H9 (cell line): ENCODE results near the gene NDUFA5. TPM values are rescaled to one million over a fixed set of nuclear protein-coding genes. Genes with fewer than 3 reads are reported as not detected.
"Not testable (repeated sequence)": the region's sequence is repeated elsewhere in the genome, so short reads cannot be mapped to it uniquely, and the experiment has no call there.

Source experiments
- DNase-seq: peaks from one replicate; pipeline ENCODE4 v3.0.0-alpha.2; 2017
- H2AFZ ChIP-seq: one replicate; pipeline ENCODE4 v1.6.1; 2013; ENCODE audit warnings: mild to moderate bottlenecking, low read length, control low read depth, moderate library complexity
- H2AK5ac ChIP-seq: 2 replicates; pipeline ENCODE4 v1.6.1; 2013; ENCODE audit warnings: low read length, control low read depth, mixed read lengths; ENCODE audit not compliant: insufficient read length
- H2BK120ac ChIP-seq: one replicate; pipeline ENCODE4 v1.6.1; 2013; ENCODE audit warnings: low read depth, mild to moderate bottlenecking, low read length, control low read depth, inconsistent platforms; ENCODE audit not compliant: poor library complexity, severe bottlenecking
- H2BK12ac ChIP-seq: 2 replicates; pipeline ENCODE4 v1.6.1; 2013; ENCODE audit warnings: low read length, control low read depth, mixed read lengths, low read depth; ENCODE audit not compliant: insufficient read length
- H2BK15ac ChIP-seq: 2 replicates; pipeline ENCODE4 v1.6.1; 2013; ENCODE audit warnings: low read depth, low read length, control low read depth
- H2BK20ac ChIP-seq: one replicate; pipeline ENCODE4 v1.6.1; 2013; ENCODE audit warnings: low read depth, mild to moderate bottlenecking, low read length, control low read depth, inconsistent platforms; ENCODE audit not compliant: poor library complexity, severe bottlenecking
- H2BK5ac ChIP-seq: 2 replicates; pipeline ENCODE4 v1.6.1; 2013; ENCODE audit warnings: low read length, control low read depth, mixed read lengths; ENCODE audit not compliant: insufficient read length
- H3K14ac ChIP-seq: 2 replicates; pipeline ENCODE4 v1.6.1; 2013; ENCODE audit warnings: low read length, control low read depth; ENCODE audit not compliant: insufficient read depth
- H3K18ac ChIP-seq: 2 replicates; pipeline ENCODE4 v1.6.1; 2013; ENCODE audit warnings: low read depth, mild to moderate bottlenecking, mixed read lengths, low read length, control low read depth; ENCODE audit not compliant: insufficient read length
- H3K23ac ChIP-seq: 2 replicates; pipeline ENCODE4 v1.6.1; 2013; ENCODE audit warnings: low read length, control low read depth, mixed read lengths, low read depth; ENCODE audit not compliant: insufficient read length
- H3K23me2 ChIP-seq: 2 replicates; pipeline ENCODE4 v1.6.1; 2013; ENCODE audit warnings: low read depth, mild to moderate bottlenecking, mixed read lengths, low read length, control low read depth; ENCODE audit not compliant: insufficient read length, poor library complexity, severe bottlenecking
- H3K27ac ChIP-seq: 2 replicates; pipeline ENCODE4 v1.5.1; 2013; ENCODE audit warnings: low read length, control low read depth, mixed read lengths, low read depth; ENCODE audit not compliant: insufficient read length
- H3K27me3 ChIP-seq: 2 replicates; pipeline ENCODE4 v1.6.1; 2013; ENCODE audit warnings: low read length, control low read depth, inconsistent platforms; ENCODE audit not compliant: insufficient read depth
- H3K4ac ChIP-seq: 2 replicates; pipeline ENCODE4 v1.6.1; 2013; ENCODE audit warnings: low read depth, mild to moderate bottlenecking, control low read depth, inconsistent platforms, low read length, moderate library complexity
- H3K4me1 ChIP-seq: 2 replicates; pipeline ENCODE4 v1.6.1; 2013; ENCODE audit warnings: low read length, control low read depth, inconsistent platforms; ENCODE audit not compliant: insufficient read depth
- H3K4me2 ChIP-seq: 2 replicates; pipeline ENCODE4 v1.6.1; 2013; ENCODE audit warnings: low read length, control low read depth, mixed read lengths; ENCODE audit not compliant: insufficient read length, insufficient read depth
- H3K56ac ChIP-seq: 2 replicates; pipeline ENCODE4 v1.6.1; 2013; ENCODE audit warnings: low read depth, mild to moderate bottlenecking, mixed read lengths, low read length, control low read depth; ENCODE audit not compliant: insufficient read length
- H3K79me1 ChIP-seq: 2 replicates; pipeline ENCODE4 v1.6.1; 2013; ENCODE audit warnings: low read depth, mild to moderate bottlenecking, moderate library complexity, low read length, control low read depth, inconsistent platforms; ENCODE audit not compliant: insufficient read depth, poor library complexity, severe bottlenecking
- H3K79me2 ChIP-seq: 2 replicates; pipeline ENCODE4 v1.6.1; 2013; ENCODE audit warnings: low read length, control low read depth, inconsistent platforms; ENCODE audit not compliant: insufficient read depth
- H3K9ac ChIP-seq: 2 replicates; pipeline ENCODE4 v1.6.1; 2013; ENCODE audit warnings: low read length, control low read depth, mixed read lengths; ENCODE audit not compliant: insufficient read length; ENCODE audit errors: extremely low read depth
- H3K9me3 ChIP-seq: one replicate; pipeline ENCODE4 v1.6.1; 2013; ENCODE audit warnings: low read depth, low read length, inconsistent platforms; ENCODE audit not compliant: control insufficient read depth
- H3T11ph ChIP-seq: one replicate; pipeline ENCODE4 v1.6.1; 2013; ENCODE audit warnings: mild to moderate bottlenecking, low read length, control low read depth, inconsistent platforms
- H4K20me1 ChIP-seq: one replicate; pipeline ENCODE4 v1.6.1; 2013; ENCODE audit not compliant: control insufficient read depth, insufficient read length, insufficient read depth
- H4K5ac ChIP-seq: 2 replicates; pipeline ENCODE4 v1.6.1; 2013; ENCODE audit warnings: low read depth, mild to moderate bottlenecking, mixed read lengths, low read length, control low read depth; ENCODE audit not compliant: insufficient read length
- H4K8ac ChIP-seq: replicated peaks from 2 replicates; pipeline ENCODE4 v1.6.1; 2013; ENCODE audit warnings: low read length, control low read depth, mixed read lengths, low read depth; ENCODE audit not compliant: insufficient read length
- H4K91ac ChIP-seq: 2 replicates; pipeline ENCODE4 v1.6.1; 2013; ENCODE audit warnings: low read depth, mild to moderate bottlenecking, moderate library complexity, mixed read lengths, low read length, control low read depth; ENCODE audit not compliant: insufficient read length
- H3K27ac Mint-ChIP-seq, 3 experiments: 2 replicates in 2 of 3; 3 replicates in 1 of 3; pipeline ENCODE4 v1.8.0; 2020 to 2021; ENCODE audit warnings: mixed read lengths in 3 of 3, mild to moderate bottlenecking in 1 of 3, moderate library complexity in 1 of 3
- H3K27me3 Mint-ChIP-seq: 2 replicates; pipeline ENCODE4 v1.8.0; 2021; ENCODE audit warnings: low read depth, mild to moderate bottlenecking, moderate library complexity, mixed read lengths
- H3K36me3 Mint-ChIP-seq, 3 experiments: 2 replicates in 2 of 3; 3 replicates in 1 of 3; pipeline ENCODE4 v1.8.0; 2020 to 2021; ENCODE audit warnings: low read depth in 3 of 3, mixed read lengths in 3 of 3; ENCODE audit not compliant: insufficient read depth in 1 of 3
- H3K4me1 Mint-ChIP-seq, 2 experiments: 2 replicates each; pipeline ENCODE4 v1.8.0; 2020; ENCODE audit warnings: mixed read lengths in 2 of 2
- H3K4me3 Mint-ChIP-seq, 2 experiments: 2 replicates in 1 of 2; 3 replicates in 1 of 2; pipeline ENCODE4 v1.8.0; 2020 to 2021; ENCODE audit warnings: mild to moderate bottlenecking in 2 of 2, mixed read lengths in 2 of 2, moderate library complexity in 1 of 2
- H3K9me3 Mint-ChIP-seq, 2 experiments: 2 replicates in 1 of 2; 3 replicates in 1 of 2; pipeline ENCODE4 v1.8.0; 2020; ENCODE audit warnings: mild to moderate bottlenecking in 2 of 2, mixed read lengths in 2 of 2, moderate library complexity in 1 of 2
- WGBS: extraction: QIAGEN DNeasy Blood & Tissue Kit; methylation state at CpG from one replicate; pipeline ENCODE4 v1.1.7; 2013; ENCODE audit warnings: missing lambda C conversion rate, low lambda C conversion rate, mixed read lengths; ENCODE audit not compliant: insufficient read length; ENCODE audit errors: extremely low coverage; 5-methylcytosine and 5-hydroxymethylcytosine counted together
- total RNA-seq: library from RNA; stranded (reverse); gene quantifications from 2 replicates; pipeline ENCODE4 v1.2.1, GENCODE V29; 2021

NDUFA5 gene
- total RNA-seq, 1 experiment from 2014 or later: 76.5 TPM

- not testable (repeated sequence) for H3K4ac ChIP-seq, H2AFZ ChIP-seq, H3K27me3 Mint-ChIP-seq, H3K4me3 Mint-ChIP-seq, H3K23me2 ChIP-seq, H3K27ac ChIP-seq, H3K79me1 ChIP-seq, H3K23ac ChIP-seq, H3K27ac Mint-ChIP-seq, H3K9me3 ChIP-seq, H3K18ac ChIP-seq, H3K36me3 Mint-ChIP-seq, H3K56ac ChIP-seq, H3K9ac ChIP-seq, H2BK120ac ChIP-seq, H3T11ph ChIP-seq, H3K14ac ChIP-seq, H2BK20ac ChIP-seq, H3K4me2 ChIP-seq, H2AK5ac ChIP-seq, H4K91ac ChIP-seq, H3K9me3 Mint-ChIP-seq, H3K79me2 ChIP-seq, H4K20me1 ChIP-seq, H4K8ac ChIP-seq, H2BK5ac ChIP-seq, H4K5ac ChIP-seq, H3K4me1 ChIP-seq, H3K27me3 ChIP-seq, H2BK15ac ChIP-seq, H2BK12ac ChIP-seq, DNase-seq
- H3K4me1 Mint-ChIP-seq: peaks cover 10 to 14% of the 10 kb centered on the region in 2 experiments
- WGBS: no CpG with 5 or more reads among the region's 7 CpGs
Observed at GRCh38 chr7:123526533-123526932, 31.1 kb downstream of the NDUFA5 start.
